Renal cortex interstitium (tissue), 11 donors: ENCODE measurements around the gene PCSK4. TPM values are rescaled to one million over a fixed set of nuclear protein-coding genes. Genes with fewer than 3 reads are reported as not detected.
"Not testable (repeated sequence)": the region's sequence is repeated elsewhere in the genome, so short reads cannot be mapped to it uniquely, and the experiment has no call there.

ENCODE experiments used
- DNase-seq, 11 donors: peaks; one replicate each; pipeline ENCODE4 v3.0.0-alpha.2; 2013; ENCODE audit warnings: low read depth in 9 of 11, low spot score in 4 of 11; ENCODE audit errors: extremely low read depth in 1 of 11
- polyA plus RNA-seq, 3 donors: library from polyadenylated mRNA; unstranded; fragments of 120-200 nt; gene quantifications; one replicate each; pipeline ENCODE4 v1.2.1, GENCODE V29; 2013; ENCODE audit not compliant: insufficient read length in 3 of 3

PCSK4 gene
- polyA plus RNA-seq, 3 donors = 4.4 to 11.4 (median 7.8) TPM

DNA sequence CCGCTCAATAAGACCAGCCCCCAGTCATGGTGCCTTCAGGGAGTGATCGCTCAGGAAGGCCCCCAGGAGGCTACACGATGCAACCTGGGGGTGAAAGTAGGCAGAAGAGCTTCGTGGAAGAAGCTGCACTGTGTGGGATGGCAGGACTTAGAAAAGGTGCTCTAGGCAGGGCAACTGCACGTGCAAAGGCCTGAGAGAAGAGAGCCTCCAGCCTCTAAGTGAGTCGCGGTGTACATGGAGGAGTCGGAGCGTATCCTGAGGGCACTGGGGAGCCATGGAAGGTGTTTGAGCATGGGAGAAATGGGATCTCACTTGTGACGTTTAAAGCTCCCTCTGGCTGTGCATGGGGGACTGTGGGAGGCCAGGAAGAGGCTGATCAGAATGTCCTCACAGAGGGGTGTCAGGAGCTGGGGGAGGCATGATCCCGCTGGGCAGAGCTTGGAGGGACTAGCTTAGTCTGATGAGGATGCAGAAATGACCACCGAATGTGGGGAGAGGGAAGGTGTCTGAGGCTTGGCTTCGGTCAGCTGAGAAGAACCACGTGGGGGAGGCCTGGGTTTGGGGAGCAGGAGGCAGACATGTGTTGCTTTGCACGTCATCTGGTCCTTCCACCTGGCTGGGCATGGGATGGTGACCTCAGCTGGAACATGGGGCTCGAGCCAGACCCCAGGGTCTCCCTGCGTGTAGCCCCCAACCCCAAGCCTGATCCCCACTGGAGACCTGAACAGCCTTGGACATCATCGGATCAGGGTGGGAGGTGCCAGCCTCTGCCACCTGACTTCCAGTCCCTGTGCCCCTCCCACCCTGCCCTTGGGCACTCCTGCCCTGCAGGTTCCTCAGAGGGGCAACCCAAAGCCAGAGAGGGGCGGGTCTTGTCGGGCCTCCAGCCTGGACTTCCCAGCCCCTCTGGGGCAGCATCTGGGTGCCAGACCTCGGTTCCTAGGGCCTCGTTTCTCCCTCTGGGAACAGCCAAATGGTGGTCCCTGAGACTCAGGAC is 39.1 kb downstream of the PCSK4 start:
- DNase-seq = no peak

DNA sequence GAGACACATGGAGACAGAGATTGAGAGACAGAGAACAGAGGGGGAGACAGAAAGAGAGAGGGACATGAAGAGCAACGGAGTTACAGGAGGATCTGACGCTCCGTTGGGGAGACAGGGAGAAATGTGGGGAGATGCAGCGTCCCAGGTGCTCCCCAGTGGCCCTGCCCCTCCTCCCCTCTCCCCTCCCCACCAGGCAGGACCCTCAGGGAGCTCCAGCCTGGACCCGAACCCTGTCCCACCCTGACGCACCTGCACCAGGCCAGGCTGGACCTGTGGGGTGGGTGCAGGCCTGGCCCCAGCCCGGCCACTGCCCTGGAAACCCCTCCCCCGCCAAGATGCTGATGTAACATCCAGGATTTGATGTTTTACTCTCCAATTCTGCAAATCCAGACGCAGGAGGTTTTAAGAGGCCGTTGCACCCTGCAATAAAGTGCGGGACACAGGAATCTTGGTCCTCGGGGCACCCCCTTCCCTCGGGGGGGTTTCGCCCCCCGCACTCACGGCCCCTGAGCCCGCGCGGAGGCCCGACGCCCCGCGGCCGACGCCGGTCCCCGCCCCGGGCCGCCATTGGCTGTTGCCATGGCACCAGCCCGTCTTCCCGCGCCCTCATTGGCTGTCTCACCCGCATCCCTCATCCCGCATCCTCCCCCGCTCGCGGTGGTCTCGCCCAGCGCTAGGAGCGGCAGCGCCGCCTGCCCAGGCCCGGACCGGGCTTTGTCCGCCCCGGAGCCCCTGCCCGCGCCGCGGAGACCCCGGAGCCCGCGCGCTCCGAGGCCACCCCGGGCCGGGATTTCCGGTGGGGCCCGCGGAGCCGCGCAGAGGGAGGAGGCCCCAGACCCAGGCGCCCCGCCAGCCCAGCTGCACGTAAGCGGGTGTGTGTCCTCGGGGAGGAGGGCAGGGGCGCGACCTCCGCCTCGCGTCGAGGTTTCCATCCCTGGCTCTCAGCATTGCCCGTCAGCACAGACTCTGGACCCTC is 40.4 kb downstream of the PCSK4 start, which contains the start of gene APC2:
Gene APC2, plus strand, starts transcription at position 655 of the 976 bp plus-strand sequence. CDS start 2,881 bp downstream, outside the sequence.
- DNase-seq = no peak

DNA sequence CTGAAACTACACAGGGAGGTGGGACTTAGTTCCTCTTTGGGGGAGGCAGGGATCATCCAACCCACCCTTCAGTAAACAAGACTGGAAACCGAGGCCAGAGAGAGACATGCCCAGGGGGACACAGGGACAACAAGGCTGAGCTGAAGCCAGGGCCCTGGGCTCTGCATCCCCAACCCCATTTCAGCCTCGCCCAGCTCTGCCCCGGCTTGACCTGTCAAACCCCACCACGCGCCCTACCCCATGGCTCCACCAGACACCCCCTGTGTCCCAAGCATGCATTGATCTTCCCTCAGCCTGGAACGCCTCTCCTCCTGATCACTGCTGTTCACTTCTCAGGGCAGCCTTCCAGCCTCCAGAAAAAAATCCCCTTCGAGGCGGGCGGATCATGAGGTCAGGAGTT is 42.2 kb downstream of the PCSK4 start:
- DNase-seq = no peak

DNA sequence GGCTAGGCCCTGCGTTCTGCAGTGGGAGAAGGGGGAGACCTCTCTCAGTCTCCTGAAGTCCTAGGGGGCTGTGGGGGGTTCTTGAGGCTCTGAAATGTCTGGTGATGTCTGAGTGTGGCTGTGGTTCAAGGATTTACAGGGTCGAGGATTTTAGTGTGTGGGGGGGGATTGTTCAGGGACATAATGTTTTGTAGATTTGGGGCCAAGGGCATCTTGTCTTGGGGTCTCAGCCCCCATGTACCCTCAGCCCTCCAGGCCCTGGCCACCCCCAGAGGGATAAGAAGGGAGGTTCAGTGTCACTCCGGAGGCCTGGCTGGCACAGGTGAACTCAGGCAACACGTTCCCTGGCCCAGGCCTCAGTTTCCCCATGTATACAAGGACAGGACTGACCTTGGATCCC is 42.6 kb downstream of the PCSK4 start:
- no peak for DNase-seq

DNA sequence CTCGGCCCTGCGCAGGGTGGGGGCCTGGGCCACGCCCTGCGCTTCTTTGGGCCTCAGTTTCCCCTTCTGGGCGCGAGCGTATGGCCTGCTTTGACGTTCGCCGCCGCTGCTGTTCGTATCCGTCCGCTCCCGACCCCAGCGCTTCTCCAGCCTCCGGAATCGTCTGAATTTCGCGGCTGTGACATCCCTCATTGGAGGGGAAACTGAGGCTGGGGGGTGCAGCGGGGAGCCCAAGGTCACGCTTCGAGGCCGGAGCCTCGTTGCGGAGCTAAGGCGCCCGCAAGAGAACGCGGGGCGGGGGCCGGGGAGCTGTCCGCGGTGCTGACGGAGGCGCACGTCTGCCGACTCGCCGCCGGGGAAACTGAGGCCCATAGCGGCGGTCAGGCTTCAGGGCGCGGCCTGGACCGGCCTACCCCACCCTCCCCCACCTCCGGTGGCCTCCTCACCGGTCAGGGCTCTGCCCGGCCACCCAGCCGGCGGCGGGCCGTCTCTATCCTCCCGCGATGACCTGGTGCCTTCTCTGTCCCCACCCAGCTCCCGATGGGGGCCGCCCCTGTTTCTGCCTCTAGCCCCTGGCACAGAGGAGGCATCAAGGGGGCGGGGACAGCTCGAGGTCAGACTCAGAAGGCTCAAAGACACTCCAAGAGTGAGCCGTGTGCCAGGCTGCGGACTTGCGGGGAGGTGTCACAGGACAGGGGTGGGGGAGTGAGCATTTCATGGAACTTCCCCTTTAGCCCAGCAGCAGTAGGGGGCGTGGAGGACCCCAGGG is 43.3 kb downstream of the PCSK4 start:
- DNase-seq = no peak

DNA sequence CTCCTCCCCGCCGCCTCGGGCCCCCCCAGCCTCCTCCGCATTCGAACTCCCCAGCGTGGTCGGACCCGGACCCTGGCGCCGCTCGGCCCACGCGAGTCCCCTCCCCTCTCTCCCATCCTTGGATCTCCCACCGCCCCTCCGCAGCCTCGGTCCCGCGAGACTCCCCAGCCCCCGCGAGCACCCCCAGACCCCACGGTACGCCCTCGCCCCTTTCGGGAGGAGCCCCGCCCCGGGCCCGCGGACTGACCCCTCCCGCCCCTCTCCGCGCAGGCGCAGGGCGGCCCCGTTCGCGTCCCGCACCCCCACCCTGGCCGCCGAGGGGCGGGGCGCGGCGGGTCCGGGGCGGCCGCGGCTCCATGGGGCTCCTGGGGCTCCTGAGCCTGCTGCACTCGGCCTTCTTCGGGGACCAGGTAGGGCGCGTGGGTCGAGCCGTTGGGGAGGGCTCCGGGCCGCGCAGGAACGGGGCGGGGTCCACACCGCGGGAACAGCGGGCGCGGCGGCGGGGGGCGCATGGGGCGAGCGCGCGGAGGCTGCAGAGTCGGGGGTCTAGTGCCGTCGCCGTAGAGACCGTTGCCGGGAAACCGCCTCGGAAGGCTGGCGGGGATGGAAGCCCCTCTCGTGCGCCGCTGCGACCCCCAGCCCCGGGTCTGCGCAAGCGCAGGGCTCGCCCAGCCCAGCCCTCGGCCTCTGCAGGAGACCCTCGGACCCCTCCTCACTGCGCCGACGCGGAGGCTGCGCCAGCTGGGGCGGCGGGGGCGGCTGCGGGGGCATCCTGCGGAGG is 44.0 kb downstream of the PCSK4 start:
- DNase-seq = no peak

DNA sequence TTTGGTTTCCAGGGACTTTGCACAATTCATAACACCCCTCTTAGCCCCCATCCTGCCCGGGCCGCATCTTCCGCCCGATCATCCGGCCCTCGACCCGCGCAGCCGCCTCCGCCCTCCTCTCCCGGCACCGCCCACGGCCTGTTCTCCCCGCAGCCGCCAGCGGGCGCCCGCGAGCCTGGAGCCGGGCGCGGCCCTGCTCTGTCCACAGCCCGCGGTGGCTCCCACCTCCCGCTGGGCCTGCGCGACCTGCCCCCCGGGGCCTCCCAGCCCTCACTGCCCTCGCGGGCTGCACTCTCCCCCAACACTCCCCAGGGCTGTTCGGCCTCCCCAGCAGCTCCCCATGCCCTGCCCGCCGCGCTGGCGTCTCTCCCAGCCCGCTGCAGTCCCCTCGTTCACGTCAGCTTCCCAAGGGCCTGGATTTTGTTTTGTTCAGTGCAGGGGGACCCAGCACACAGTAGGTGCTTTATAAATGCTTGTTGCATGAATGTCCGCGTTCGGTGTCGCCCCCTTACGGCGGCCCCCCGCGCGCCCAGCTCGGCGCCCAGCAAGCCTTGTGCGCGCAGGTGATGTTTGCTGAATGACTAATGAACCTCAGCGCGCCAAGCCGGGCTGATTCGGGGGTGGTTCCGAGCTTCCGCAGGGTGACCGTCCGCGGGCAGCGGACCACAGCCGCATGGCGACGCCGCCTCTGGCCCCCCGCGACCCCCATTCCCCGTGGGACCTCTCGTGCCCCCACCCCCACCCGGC is 44.8 kb downstream of the PCSK4 start:
- peak in 1 of 11 donors; percentile 49 for DNase-seq

DNA sequence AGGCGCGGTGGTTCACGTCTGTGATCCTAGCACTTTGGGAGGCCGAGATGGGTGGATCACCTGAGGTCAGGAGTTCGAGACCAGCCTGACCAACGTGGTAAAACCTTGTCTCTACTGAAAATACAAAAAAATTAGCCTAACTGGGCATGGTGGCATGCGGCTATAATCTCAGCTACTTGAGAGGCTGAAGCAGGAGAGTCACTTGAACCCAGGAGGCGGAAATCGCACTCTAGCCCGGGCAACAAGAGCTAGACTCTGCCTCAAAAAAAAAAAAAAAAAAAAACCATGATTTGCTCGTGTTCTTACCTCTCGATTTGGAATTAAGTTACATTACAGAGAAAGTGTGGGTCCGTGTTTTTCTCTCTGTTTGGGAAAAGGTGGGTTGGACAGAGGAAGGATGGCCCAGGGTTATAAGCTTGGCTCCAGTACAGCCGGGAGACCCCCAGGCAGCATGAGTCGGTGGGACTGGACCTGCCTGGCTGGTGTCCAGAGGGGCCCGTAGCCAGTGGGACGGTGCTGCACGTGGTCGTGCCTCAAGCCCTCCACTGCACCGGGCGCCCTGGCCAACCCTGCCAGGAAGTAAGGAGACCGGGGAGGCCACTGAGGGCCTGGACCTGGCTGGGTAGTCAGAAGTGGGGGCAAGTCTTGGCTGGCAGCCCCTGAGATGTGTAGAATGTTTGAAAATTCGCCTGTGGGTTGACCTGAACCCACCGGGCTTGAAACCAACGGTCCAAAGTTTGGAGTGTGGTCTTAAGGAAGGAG is 48.3 kb downstream of the PCSK4 start:
- DNase-seq = no peak

DNA sequence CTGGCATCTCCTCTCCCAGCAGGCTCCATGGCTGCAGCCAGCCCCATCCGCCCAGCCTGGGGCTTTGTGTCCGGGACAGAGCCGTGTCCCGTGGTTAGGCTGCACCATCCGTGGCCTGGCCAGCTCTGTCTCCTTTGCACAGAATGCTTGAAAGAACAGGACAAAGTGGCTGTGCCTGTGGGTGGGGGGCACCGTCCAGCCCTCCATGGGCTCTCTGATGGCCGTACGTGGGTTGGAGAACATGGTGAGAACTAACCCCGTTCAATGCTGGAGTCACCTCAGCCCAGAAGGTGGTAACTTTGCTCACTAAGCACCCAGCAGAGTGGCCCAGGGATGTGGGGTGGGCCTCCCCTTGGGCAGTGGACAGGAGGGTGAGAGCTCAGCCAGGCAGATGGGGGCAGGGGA is 49.1 kb downstream of the PCSK4 start:
- no peak for DNase-seq

DNA sequence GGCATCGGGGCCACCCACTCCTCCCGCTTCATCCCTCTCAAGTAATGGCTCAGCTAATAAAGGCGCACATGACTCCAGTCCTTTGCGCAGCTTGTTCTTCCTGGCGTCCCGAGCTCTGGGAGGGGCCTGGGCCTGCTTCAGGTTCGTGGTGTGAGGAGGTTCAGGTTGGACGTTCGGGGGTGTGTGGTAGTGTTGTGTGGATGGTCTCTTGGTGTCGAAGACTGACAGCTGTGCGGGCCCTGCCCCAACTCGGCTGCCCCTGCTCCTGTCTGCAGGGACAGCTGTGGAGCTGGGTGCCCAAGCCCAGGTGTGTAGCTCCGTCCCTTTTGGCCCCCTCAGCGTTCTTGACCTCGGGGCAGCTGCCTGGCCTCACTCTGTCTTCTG is 49.7 kb downstream of the PCSK4 start:
- no peak for DNase-seq

DNA sequence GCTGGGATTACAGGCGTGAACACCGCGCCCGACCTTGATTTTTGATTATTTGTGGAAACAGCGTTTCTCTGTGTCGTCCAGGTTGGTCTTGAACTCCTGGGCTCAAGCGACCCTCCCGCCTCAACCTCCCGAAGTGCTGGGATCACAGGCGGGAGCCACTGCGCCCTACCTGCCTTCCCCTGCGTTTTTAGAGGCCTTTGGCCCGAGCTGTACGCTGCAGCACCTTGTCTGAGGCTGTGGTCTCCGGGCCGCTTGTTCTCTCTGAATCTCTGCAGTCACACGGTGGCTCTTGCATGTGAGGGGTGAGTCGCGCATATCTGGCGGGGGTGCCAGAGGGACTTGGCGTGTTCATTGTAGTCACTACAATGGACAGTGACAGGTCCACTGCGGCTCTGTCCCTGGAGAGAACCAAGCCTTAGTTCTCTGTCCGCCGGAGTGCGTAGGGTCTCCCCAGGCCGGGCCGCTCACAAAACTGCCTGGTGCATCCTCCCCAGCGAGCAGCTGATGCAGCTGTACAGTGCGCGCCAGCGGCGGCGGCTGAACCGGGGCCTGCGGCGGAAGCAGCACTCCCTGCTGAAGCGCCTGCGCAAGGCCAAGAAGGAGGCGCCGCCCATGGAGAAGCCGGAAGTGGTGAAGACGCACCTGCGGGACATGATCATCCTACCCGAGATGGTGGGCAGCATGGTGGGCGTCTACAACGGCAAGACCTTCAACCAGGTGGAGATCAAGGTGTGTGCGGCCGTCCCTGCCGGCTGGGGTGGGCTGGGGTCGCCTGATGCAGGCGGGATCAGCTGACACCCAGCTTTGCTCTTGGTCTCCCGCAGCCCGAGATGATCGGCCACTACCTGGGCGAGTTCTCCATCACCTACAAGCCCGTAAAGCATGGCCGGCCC is 50.4 kb downstream of the PCSK4 start:
- DNase-seq = not testable (repeated sequence)

DNA sequence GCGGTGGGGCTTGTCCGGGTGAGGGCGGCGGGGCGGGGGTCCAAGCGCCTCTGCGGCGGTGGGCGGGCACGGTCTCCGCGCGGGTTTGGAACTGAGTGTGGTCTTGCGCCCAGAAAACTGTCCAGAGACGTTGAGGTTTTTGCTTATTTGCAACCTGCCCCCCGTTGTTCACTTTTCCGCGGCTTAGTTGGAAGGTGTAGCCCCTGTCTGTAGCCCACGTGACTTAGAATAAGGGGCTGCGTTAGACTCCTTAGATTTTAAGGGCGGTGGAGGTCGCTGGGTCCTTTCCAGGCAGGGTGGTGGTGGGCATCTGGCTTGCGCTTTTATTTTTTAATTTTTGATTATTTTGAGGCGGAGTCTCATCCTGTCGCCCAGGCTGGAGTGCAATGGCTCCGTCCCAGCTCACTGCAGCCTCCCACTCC is 51.2 kb downstream of the PCSK4 start:
- no peak for DNase-seq

DNA sequence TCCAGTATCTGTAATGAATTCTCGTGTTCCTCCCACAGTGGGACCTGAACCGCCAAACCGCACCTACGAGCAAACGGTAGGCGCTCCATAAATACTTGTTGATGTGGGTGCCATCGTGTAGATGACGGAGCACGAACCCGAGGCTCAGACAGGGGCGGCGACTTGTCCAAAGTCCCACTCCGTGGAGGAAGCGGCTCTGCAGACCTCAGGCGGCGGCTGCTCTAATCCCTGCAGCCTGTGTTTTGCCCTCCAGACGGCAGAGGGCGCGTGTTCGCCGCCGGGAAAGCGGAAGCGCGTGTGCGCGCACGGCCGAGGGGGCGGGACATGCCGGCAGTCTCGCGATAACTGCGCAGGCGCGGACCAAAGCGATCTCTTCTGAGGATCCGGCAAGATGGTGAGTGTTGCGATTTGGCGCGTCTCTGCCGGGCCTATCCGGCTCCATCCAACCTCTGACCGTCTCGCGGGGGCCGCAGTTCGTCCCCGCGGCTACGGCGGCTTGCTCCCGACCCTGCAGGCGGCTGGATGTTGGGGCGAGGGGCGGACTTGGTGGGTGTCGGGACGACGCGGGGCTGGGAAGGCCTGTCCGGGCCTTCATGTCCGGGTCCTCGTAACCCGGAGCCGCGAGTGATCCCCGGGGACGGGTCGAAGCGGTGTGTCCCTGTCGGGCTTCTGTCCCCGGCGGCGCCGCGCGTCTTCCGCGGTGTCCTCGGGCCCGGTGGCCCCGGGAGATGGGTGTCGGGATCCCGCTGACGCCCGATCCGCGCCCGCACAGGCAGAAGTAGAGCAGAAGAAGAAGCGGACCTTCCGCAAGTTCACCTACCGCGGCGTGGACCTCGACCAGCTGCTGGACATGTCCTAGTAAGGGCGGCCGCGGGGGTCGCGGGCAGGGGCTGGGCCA is 51.9 kb downstream of the PCSK4 start, which contains the start of gene RPS15:
Gene RPS15, plus strand, starts transcription at position 362 of the 898 bp plus-strand sequence. Its CDS starts 30 bp downstream, at position 392.
- peak; percentile 87 to 96 (median 94) for DNase-seq

DNA sequence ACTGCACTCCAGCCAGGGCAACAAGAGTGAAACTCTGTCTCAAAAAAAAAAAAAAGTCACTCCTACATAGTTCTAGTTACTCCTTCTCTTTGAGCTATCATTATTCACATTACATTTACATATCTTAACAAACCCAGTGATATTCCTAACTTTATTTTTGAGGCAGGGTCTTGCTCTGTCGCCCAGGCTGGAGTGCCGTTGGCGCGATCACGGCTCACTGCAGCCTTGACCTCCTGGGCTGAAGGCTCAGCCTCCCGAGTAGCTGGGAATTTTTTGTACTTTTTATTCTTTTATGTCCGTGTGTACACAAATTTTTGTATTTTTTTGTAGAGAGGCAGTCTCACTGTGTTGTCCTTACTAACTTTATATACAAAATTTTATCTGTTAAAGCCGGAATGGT is 52.5 kb downstream of the PCSK4 start:
- no peak for DNase-seq
